ENCODE measurements around the gene MAST2.
"Not testable (repeated sequence)": the region's sequence is repeated elsewhere in the genome, so short reads cannot be mapped to it uniquely, and the experiment has no call there.

MAST2 gene

DNA sequence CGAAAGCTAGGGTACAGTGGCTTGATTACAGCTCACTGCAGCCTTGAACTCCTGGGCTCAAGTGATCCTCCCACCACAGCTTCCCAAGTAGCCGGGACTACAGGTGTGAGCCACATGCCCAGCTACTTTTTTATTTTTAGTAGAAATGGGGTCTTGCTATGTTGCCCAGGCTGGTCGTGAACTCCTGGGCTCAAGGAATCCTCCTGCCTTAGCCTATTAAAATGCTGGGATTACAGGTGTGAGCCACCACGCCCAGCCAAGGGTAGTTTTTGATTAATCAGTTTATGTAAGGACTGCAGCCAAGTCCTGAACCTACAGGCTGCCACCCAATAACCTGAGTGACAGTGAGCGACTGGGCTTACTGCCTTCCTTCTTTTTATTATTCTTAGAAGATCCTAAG is 240.7 kb downstream of the MAST2 start:
- no peak overlapping the region for H2AK5ac ChIP-seq (ENCODE audit: low read depth, low read length)
- H3K9ac ChIP-seq (ENCODE audit: low read depth, low read length, poor library complexity), result no peak overlapping the region
- H2BK15ac ChIP-seq (ENCODE audit: low read length), result no peak overlapping the region
- DNase-seq (ENCODE audit: low spot score), result no peak
- no peaks in the 10 kb centered on the region for H3K27me3 ChIP-seq (ENCODE audit: control insufficient read depth in 3 of 3, insufficient read depth in 3 of 3, low read depth in 1 of 3, low read length in 3 of 3)
- H2AFZ ChIP-seq (ENCODE audit: low read length), result no peak overlapping the region
- no peak overlapping the region for H3K14ac ChIP-seq (ENCODE audit: low read length)
- H3K18ac ChIP-seq (ENCODE audit: low read length), result no peak overlapping the region
- H3K4me3 ChIP-seq (ENCODE audit: low read length in 2 of 2), result no peak overlapping the region
- H4K91ac ChIP-seq (ENCODE audit: low read depth, low read length, poor library complexity), result no peak overlapping the region
- no peaks in the 10 kb centered on the region for H3K9me3 ChIP-seq (replicated peaks in 1 of 2; ENCODE audit: control insufficient read depth in 2 of 2, insufficient read depth in 1 of 2, low read depth in 1 of 2, low read length in 2 of 2)
- H2BK5ac ChIP-seq (ENCODE audit: low read length), result no peak overlapping the region
- H3K79me1 ChIP-seq (ENCODE audit: low read depth, low read length), result no peaks in the 10 kb centered on the region
- no peak overlapping the region for H3K4me2 ChIP-seq (ENCODE audit: insufficient read depth, low read length, poor library complexity, severe bottlenecking)
- H3K27ac ChIP-seq (replicated peaks; ENCODE audit: low read length), result no peak overlapping the region
- no peak overlapping the region for H3K23ac ChIP-seq (ENCODE audit: low read depth, low read length, poor library complexity)
- H3K36me3 ChIP-seq (replicated peaks in 1 of 2; ENCODE audit: control insufficient read depth in 2 of 2, insufficient read depth in 2 of 2, low read length in 2 of 2), result peaks cover 28 to 100% of the 10 kb centered on the region in 2 donors
- no peak overlapping the region for H4K8ac ChIP-seq (ENCODE audit: low read depth, low read length)
- no peak overlapping the region for H2BK12ac ChIP-seq (ENCODE audit: low read length)
- WGBS, 2 donors (ENCODE audit: extremely low coverage in 2 of 2, insufficient read length in 2 of 2, insufficient replicate concordance in 1 of 2), result no CpG with 5 or more reads among the region's 5 CpGs
- no peak overlapping the region for H3K4ac ChIP-seq (ENCODE audit: low read length)
- no peak overlapping the region for H2BK120ac ChIP-seq (ENCODE audit: low read depth, low read length)
- peaks cover 0 to 1% of the 10 kb centered on the region in 2 donors for H3K4me1 ChIP-seq (ENCODE audit: control insufficient read depth in 2 of 2, insufficient read depth in 1 of 2, low read depth in 1 of 2, low read length in 2 of 2)

DNA sequence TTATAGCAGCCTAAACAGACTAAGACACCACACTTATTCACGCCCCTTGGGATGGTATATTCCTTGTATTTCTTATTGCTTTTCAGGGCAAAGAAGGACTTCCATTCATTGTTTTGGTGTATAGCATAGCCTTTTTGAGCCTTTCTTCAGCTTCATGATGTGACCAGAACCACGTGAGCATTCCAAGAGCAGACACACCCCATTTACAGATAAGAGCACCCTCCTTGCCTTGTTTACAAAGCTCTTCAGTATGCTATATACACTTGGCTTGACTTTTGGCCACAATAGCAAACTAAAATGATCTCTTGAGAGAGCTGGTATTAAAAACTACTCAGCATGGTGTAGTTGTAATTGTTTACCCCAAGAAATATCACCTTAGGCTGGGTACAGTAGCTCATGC is 250.3 kb downstream of the MAST2 start:
- no peak overlapping the region for H4K91ac ChIP-seq (ENCODE audit: low read depth, low read length, poor library complexity)
- no peak overlapping the region for H3K18ac ChIP-seq (ENCODE audit: low read length)
- peaks cover 27 to 92% of the 10 kb centered on the region in 2 donors for H3K36me3 ChIP-seq (replicated peaks in 1 of 2; ENCODE audit: control insufficient read depth in 2 of 2, insufficient read depth in 2 of 2, low read length in 2 of 2)
- H3K27me3 ChIP-seq (ENCODE audit: control insufficient read depth in 3 of 3, insufficient read depth in 3 of 3, low read depth in 1 of 3, low read length in 3 of 3), result no peaks in the 10 kb centered on the region
- H3K79me1 ChIP-seq (ENCODE audit: low read depth, low read length), result no peaks in the 10 kb centered on the region
- DNase-seq (ENCODE audit: low spot score), result no peak
- no peak overlapping the region for H2BK12ac ChIP-seq (ENCODE audit: low read length)
- no CpG with 5 or more reads among the region's 2 CpGs for WGBS, 2 donors (ENCODE audit: extremely low coverage in 2 of 2, insufficient read length in 2 of 2, insufficient replicate concordance in 1 of 2)
- no peak overlapping the region for H2AFZ ChIP-seq (ENCODE audit: low read length)
- H2AK5ac ChIP-seq (ENCODE audit: low read depth, low read length), result no peak overlapping the region
- H3K4me2 ChIP-seq (ENCODE audit: insufficient read depth, low read length, poor library complexity, severe bottlenecking), result no peak overlapping the region
- H4K8ac ChIP-seq (ENCODE audit: low read depth, low read length), result no peak overlapping the region
- H3K9me3 ChIP-seq (replicated peaks in 1 of 2; ENCODE audit: control insufficient read depth in 2 of 2, insufficient read depth in 1 of 2, low read depth in 1 of 2, low read length in 2 of 2), result peaks cover 0 to under 1% of the 10 kb centered on the region in 2 donors
- H3K4me1 ChIP-seq (ENCODE audit: control insufficient read depth in 2 of 2, insufficient read depth in 1 of 2, low read depth in 1 of 2, low read length in 2 of 2), result peaks cover 0 to 4% of the 10 kb centered on the region in 2 donors
- no peak overlapping the region for H2BK15ac ChIP-seq (ENCODE audit: low read length)
- no peak overlapping the region for H3K4ac ChIP-seq (ENCODE audit: low read length)
- no peak overlapping the region for H3K9ac ChIP-seq (ENCODE audit: low read depth, low read length, poor library complexity)
- H3K14ac ChIP-seq (ENCODE audit: low read length), result no peak overlapping the region
- no peak overlapping the region for H3K4me3 ChIP-seq (ENCODE audit: low read length in 2 of 2)
- no peak overlapping the region for H2BK120ac ChIP-seq (ENCODE audit: low read depth, low read length)
- no peak overlapping the region for H3K23ac ChIP-seq (ENCODE audit: low read depth, low read length, poor library complexity)
- H2BK5ac ChIP-seq (ENCODE audit: low read length), result no peak overlapping the region
- no peak overlapping the region for H3K27ac ChIP-seq (replicated peaks; ENCODE audit: low read length)

DNA sequence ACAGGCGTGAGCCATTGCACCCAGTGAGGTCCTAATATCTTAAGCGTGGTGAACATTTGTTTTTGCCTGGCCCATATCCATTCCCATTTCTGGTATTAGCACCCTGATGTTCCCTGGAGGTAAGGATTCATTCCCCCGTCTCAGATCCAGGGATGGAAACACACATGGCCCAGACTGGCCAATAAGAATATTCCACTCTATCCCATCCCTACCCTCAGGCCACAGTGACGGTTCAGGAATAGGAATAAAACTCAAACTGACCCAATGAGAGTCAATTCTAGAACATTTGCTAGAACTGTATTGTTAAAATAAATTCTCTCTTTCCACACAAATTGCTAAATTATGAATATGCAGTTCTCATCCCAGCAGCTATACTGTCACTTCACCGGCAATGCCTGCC is 252.9 kb downstream of the MAST2 start:
- Histone ChIP-seq H4K8ac (ENCODE audit: low read depth, low read length) (no peak overlapping the region), H3K4ac (ENCODE audit: low read length) (no peak overlapping the region), H4K91ac (ENCODE audit: low read depth, low read length, poor library complexity) (no peak overlapping the region), H2AK5ac (ENCODE audit: low read depth, low read length) (no peak overlapping the region), H3K23ac (ENCODE audit: low read depth, low read length, poor library complexity) (no peak overlapping the region), H3K4me2 (ENCODE audit: insufficient read depth, low read length, poor library complexity, severe bottlenecking) (no peak overlapping the region), H3K79me1 (ENCODE audit: low read depth, low read length) (peaks cover under 1% of the 10 kb centered on the region), H3K36me3 (replicated peaks in 1 of 2; ENCODE audit: control insufficient read depth in 2 of 2, insufficient read depth in 2 of 2, low read length in 2 of 2) (peaks cover 42 to 95% of the 10 kb centered on the region in 2 donors), H2BK120ac (ENCODE audit: low read depth, low read length) (no peak overlapping the region), H3K27ac (replicated peaks; ENCODE audit: low read length) (no peak overlapping the region), H2BK5ac (ENCODE audit: low read length) (no peak overlapping the region), H2BK15ac (ENCODE audit: low read length) (no peak overlapping the region), H2AFZ (ENCODE audit: low read length) (no peak overlapping the region), H3K9ac (ENCODE audit: low read depth, low read length, poor library complexity) (no peak overlapping the region), H3K14ac (ENCODE audit: low read length) (no peak overlapping the region), H3K4me3 (ENCODE audit: low read length in 2 of 2) (no peak overlapping the region), H3K9me3 (replicated peaks in 1 of 2; ENCODE audit: control insufficient read depth in 2 of 2, insufficient read depth in 1 of 2, low read depth in 1 of 2, low read length in 2 of 2) (peaks cover 0 to 9% of the 10 kb centered on the region in 2 donors), H3K18ac (ENCODE audit: low read length) (no peak overlapping the region), H2BK12ac (ENCODE audit: low read length) (no peak overlapping the region), H3K4me1 (ENCODE audit: control insufficient read depth in 2 of 2, insufficient read depth in 1 of 2, low read depth in 1 of 2, low read length in 2 of 2) (peaks cover 0 to 2% of the 10 kb centered on the region in 2 donors), H3K27me3 (ENCODE audit: control insufficient read depth in 3 of 3, insufficient read depth in 3 of 3, low read depth in 1 of 3, low read length in 3 of 3) (no peaks in the 10 kb centered on the region)
- no peak for DNase-seq (ENCODE audit: low spot score)
- WGBS, 2 donors (ENCODE audit: extremely low coverage in 2 of 2, insufficient read length in 2 of 2, insufficient replicate concordance in 1 of 2), result no CpG with 5 or more reads among the region's 5 CpGs

DNA sequence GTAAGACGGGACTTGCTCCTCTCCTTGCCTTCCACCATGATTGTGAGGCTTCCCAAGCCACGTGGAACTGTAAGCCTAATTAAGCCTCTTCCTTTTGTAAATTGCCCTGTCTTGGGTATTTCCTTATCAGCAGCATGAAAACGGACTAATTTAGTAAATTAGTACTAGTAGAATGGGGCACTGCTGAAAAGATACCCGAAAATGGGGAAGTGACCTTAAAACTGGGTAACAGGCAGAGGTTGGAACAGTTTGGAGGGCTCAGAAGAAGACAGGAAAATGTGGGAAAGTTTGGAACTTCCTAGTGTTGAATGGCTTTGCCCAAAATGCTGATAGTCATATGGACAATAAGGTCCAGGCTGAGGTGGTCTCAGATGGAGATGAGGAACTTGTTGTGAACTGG is 253.8 kb downstream of the MAST2 start:
- not testable (repeated sequence) for H2BK120ac ChIP-seq (ENCODE audit: low read depth, low read length); H2BK15ac ChIP-seq (ENCODE audit: low read length); H3K9me3 ChIP-seq (replicated peaks in 1 of 2; ENCODE audit: control insufficient read depth in 2 of 2, insufficient read depth in 1 of 2, low read depth in 1 of 2, low read length in 2 of 2); H2AFZ ChIP-seq (ENCODE audit: low read length); H3K4me3 ChIP-seq (ENCODE audit: low read length in 2 of 2); H2AK5ac ChIP-seq (ENCODE audit: low read depth, low read length); H3K18ac ChIP-seq (ENCODE audit: low read length); H3K4me1 ChIP-seq (ENCODE audit: control insufficient read depth in 2 of 2, insufficient read depth in 1 of 2, low read depth in 1 of 2, low read length in 2 of 2); DNase-seq (ENCODE audit: low spot score); H3K4me2 ChIP-seq (ENCODE audit: insufficient read depth, low read length, poor library complexity, severe bottlenecking); H3K23ac ChIP-seq (ENCODE audit: low read depth, low read length, poor library complexity); H3K14ac ChIP-seq (ENCODE audit: low read length); H3K27me3 ChIP-seq (ENCODE audit: control insufficient read depth in 3 of 3, insufficient read depth in 3 of 3, low read depth in 1 of 3, low read length in 3 of 3); H2BK5ac ChIP-seq (ENCODE audit: low read length); H4K8ac ChIP-seq (ENCODE audit: low read depth, low read length); H3K79me1 ChIP-seq (ENCODE audit: low read depth, low read length); H2BK12ac ChIP-seq (ENCODE audit: low read length); H3K27ac ChIP-seq (replicated peaks; ENCODE audit: low read length); H4K91ac ChIP-seq (ENCODE audit: low read depth, low read length, poor library complexity); H3K4ac ChIP-seq (ENCODE audit: low read length); H3K9ac ChIP-seq (ENCODE audit: low read depth, low read length, poor library complexity)
- no CpG with 5 or more reads among the region's 4 CpGs for WGBS, 2 donors (ENCODE audit: extremely low coverage in 2 of 2, insufficient read length in 2 of 2, insufficient replicate concordance in 1 of 2)
- H3K36me3 ChIP-seq (replicated peaks in 1 of 2; ENCODE audit: control insufficient read depth in 2 of 2, insufficient read depth in 2 of 2, low read length in 2 of 2), result peaks cover 47 to 97% of the 10 kb centered on the region in 2 donors
